ENCODE data around the gene PPM1E. TPM values are rescaled to one million over a fixed set of nuclear protein-coding genes. Genes with fewer than 3 reads are reported as not detected.

The PPM1E gene
- total and polyA plus RNA-seq, 4 experiments from 2014 or later = not detected

GRCh38 chr17:58913971-58914769, 158.5 kb downstream of the PPM1E start:
- POLR2A ChIA-PET (ENCODE audit: partially characterized antibody) = no interaction called here
- no peak overlapping the region for H3K27ac Mint-ChIP-seq
- H3K9me3 ChIP-seq (ENCODE audit: control insufficient read depth in 1 of 2, low read length in 2 of 2) = peaks cover 0 to 9% of the 10 kb centered on the region in 2 donors
- peaks cover 0 to 31% (median 18%) of the 10 kb centered on the region in 8 donors for H3K9me3 Mint-ChIP-seq
- peaks cover 1 to 3% of the 10 kb centered on the region in 2 donors for H3K36me3 Mint-ChIP-seq
- H3K4me1 Mint-ChIP-seq = no peaks in the 10 kb centered on the region
- H3K27me3 Mint-ChIP-seq = peaks cover 10 to 12% of the 10 kb centered on the region in 2 donors
- H3K27me3 ChIP-seq (ENCODE audit: insufficient read depth, low read length) = no peaks in the 10 kb centered on the region
- H3K27ac ChIP-seq (ENCODE audit: low read depth, low read length) = no peak overlapping the region
- intact Hi-C loops (cut with micrococcal nuclease) = no loop called here
- no peak overlapping the region for H3K4me3 Mint-ChIP-seq
- no peak for DNase-seq
- CTCF ChIA-PET (ENCODE audit: partially characterized antibody) = no interaction called here
- H3K36me3 ChIP-seq (ENCODE audit: insufficient read depth, low read length) = no peaks in the 10 kb centered on the region
- no peaks in the 10 kb centered on the region for H3K4me1 ChIP-seq (ENCODE audit: insufficient read depth, low read length)
- H3K4me3 ChIP-seq (ENCODE audit: low read length in 2 of 2) = no peak overlapping the region

GRCh38 chr17:58917228-58917627, 161.6 kb downstream of the PPM1E start:
- H3K36me3 Mint-ChIP-seq = peaks cover 0 to 1% of the 10 kb centered on the region in 2 donors

GRCh38 chr17:58918072-58918471, 162.4 kb downstream of the PPM1E start:
- Mint-ChIP-seq H3K27me3 (peaks cover 2 to 7% of the 10 kb centered on the region in 2 donors), H3K36me3 (no peaks in the 10 kb centered on the region), H3K4me3 (no peak overlapping the region), H3K27ac (no peak overlapping the region), H3K9me3 (peaks cover 0 to 6% (median 1%) of the 10 kb centered on the region in 8 donors), H3K4me1 (peaks cover 0 to 8% (median 4%) of the 10 kb centered on the region in 4 donors)
- H3K27ac ChIP-seq (ENCODE audit: low read depth, low read length) = no peak overlapping the region
- CTCF ChIA-PET (ENCODE audit: partially characterized antibody) = no interaction called here
- H3K27me3 ChIP-seq (ENCODE audit: insufficient read depth, low read length) = no peaks in the 10 kb centered on the region
- POLR2A ChIA-PET (ENCODE audit: partially characterized antibody) = no interaction called here
- no peaks in the 10 kb centered on the region for H3K4me1 ChIP-seq (ENCODE audit: insufficient read depth, low read length)
- H3K4me3 ChIP-seq (ENCODE audit: low read length in 2 of 2) = no peak overlapping the region
- H3K36me3 ChIP-seq (ENCODE audit: insufficient read depth, low read length) = no peaks in the 10 kb centered on the region
- intact Hi-C loops (cut with micrococcal nuclease) = no loop called here
- H3K9me3 ChIP-seq (ENCODE audit: control insufficient read depth in 1 of 2, low read length in 2 of 2) = no peaks in the 10 kb centered on the region
- no peak for DNase-seq

More at GRCh38 chr17:58917228-58917627, 161.6 kb downstream of the PPM1E start:
- H3K4me3 ChIP-seq (ENCODE audit: low read length in 2 of 2) = no peak overlapping the region
- H3K4me1 ChIP-seq (ENCODE audit: insufficient read depth, low read length) = no peaks in the 10 kb centered on the region
- H3K27me3 ChIP-seq (ENCODE audit: insufficient read depth, low read length) = no peaks in the 10 kb centered on the region
- intact Hi-C loops (cut with micrococcal nuclease) = no loop called here
- no peaks in the 10 kb centered on the region for H3K36me3 ChIP-seq (ENCODE audit: insufficient read depth, low read length)
- peaks cover 3 to 7% of the 10 kb centered on the region in 2 donors for H3K27me3 Mint-ChIP-seq
- ChIA-PET POLR2A (ENCODE audit: partially characterized antibody) (no interaction called here), CTCF (ENCODE audit: partially characterized antibody) (no interaction called here)
- H3K27ac Mint-ChIP-seq = no peak overlapping the region
- peaks cover 0 to 8% (median 4%) of the 10 kb centered on the region in 4 donors for H3K4me1 Mint-ChIP-seq
- no peak overlapping the region for H3K27ac ChIP-seq (ENCODE audit: low read depth, low read length)
- no peak overlapping the region for H3K4me3 Mint-ChIP-seq
- DNase-seq = no peak
- peaks cover 0 to 11% (median 7%) of the 10 kb centered on the region in 8 donors for H3K9me3 Mint-ChIP-seq
- H3K9me3 ChIP-seq (ENCODE audit: control insufficient read depth in 1 of 2, low read length in 2 of 2) = peaks cover 0 to 4% of the 10 kb centered on the region in 2 donors

- CTCF ChIA-PET (ENCODE audit: partially characterized antibody) = interaction anchor here (0.7 kb wide), 1 partner anchor 26 kb away, joined by 3 read pairs; no protein-coding TSS in a partner anchor
- Mint-ChIP-seq H3K36me3 (no peaks in the 10 kb centered on the region), H3K27ac (no peak overlapping the region), H3K4me1 (peaks cover 0 to 8% (median 4%) of the 10 kb centered on the region in 4 donors), H3K4me3 (no peak overlapping the region), H3K27me3 (peaks cover 1 to 7% of the 10 kb centered on the region in 2 donors), H3K9me3 (peaks cover 0 to 4% (median 0%) of the 10 kb centered on the region in 8 donors)
- POLR2A ChIA-PET (ENCODE audit: partially characterized antibody) = no interaction called here
- H3K36me3 ChIP-seq (ENCODE audit: insufficient read depth, low read length) = no peaks in the 10 kb centered on the region
- H3K27ac ChIP-seq (ENCODE audit: low read depth, low read length) = no peak overlapping the region
- no peaks in the 10 kb centered on the region for H3K9me3 ChIP-seq (ENCODE audit: control insufficient read depth in 1 of 2, low read length in 2 of 2)
- intact Hi-C loops (cut with micrococcal nuclease) = no loop called here
- no peaks in the 10 kb centered on the region for H3K27me3 ChIP-seq (ENCODE audit: insufficient read depth, low read length)
- no peaks in the 10 kb centered on the region for H3K4me1 ChIP-seq (ENCODE audit: insufficient read depth, low read length)
- H3K4me3 ChIP-seq (ENCODE audit: low read length in 2 of 2) = no peak overlapping the region
- DNase-seq = no peak
Measured at GRCh38 chr17:58918884-58919283, 163.2 kb downstream of the PPM1E start.

GRCh38 chr17:58920773-58921172, 165.1 kb downstream of the PPM1E start:
- Mint-ChIP-seq H3K4me1 (peaks cover 0 to 8% (median 4%) of the 10 kb centered on the region in 4 donors), H3K36me3 (no peaks in the 10 kb centered on the region), H3K4me3 (no peak overlapping the region), H3K9me3 (peaks cover 0 to 4% (median 0%) of the 10 kb centered on the region in 8 donors), H3K27me3 (peaks cover 1 to 7% of the 10 kb centered on the region in 2 donors), H3K27ac (no peak overlapping the region)
- no peaks in the 10 kb centered on the region for H3K27me3 ChIP-seq (ENCODE audit: insufficient read depth, low read length)
- POLR2A ChIA-PET (ENCODE audit: partially characterized antibody) = no interaction called here
- H3K27ac ChIP-seq (ENCODE audit: low read depth, low read length) = no peak overlapping the region
- CTCF ChIA-PET (ENCODE audit: partially characterized antibody) = no interaction called here
- no peak overlapping the region for H3K4me3 ChIP-seq (ENCODE audit: low read length in 2 of 2)
- no peaks in the 10 kb centered on the region for H3K36me3 ChIP-seq (ENCODE audit: insufficient read depth, low read length)
- intact Hi-C loops (cut with micrococcal nuclease) = no loop called here
- H3K9me3 ChIP-seq (ENCODE audit: control insufficient read depth in 1 of 2, low read length in 2 of 2) = no peaks in the 10 kb centered on the region
- DNase-seq = no peak
- no peaks in the 10 kb centered on the region for H3K4me1 ChIP-seq (ENCODE audit: insufficient read depth, low read length)

- Histone ChIP-seq H3K36me3 (ENCODE audit: insufficient read depth, low read length) (no peaks in the 10 kb centered on the region), H3K27me3 (ENCODE audit: insufficient read depth, low read length) (no peaks in the 10 kb centered on the region), H3K9me3 (ENCODE audit: control insufficient read depth in 1 of 2, low read length in 2 of 2) (no peaks in the 10 kb centered on the region), H3K4me3 (ENCODE audit: low read length in 2 of 2) (no peak overlapping the region), H3K4me1 (ENCODE audit: insufficient read depth, low read length) (no peaks in the 10 kb centered on the region), H3K27ac (ENCODE audit: low read depth, low read length) (no peak overlapping the region)
- Mint-ChIP-seq H3K4me3 (no peak overlapping the region), H3K27ac (no peak overlapping the region), H3K36me3 (no peaks in the 10 kb centered on the region), H3K9me3 (no peaks in the 10 kb centered on the region), H3K27me3 (peaks cover 8 to 9% of the 10 kb centered on the region in 2 donors), H3K4me1 (no peaks in the 10 kb centered on the region)
- intact Hi-C loops (cut with micrococcal nuclease) = no loop called here
- POLR2A ChIA-PET (ENCODE audit: partially characterized antibody) = no interaction called here
- CTCF ChIA-PET (ENCODE audit: partially characterized antibody) = no interaction called here
- no peak for DNase-seq
Measured at GRCh38 chr17:58932956-58933355, 177.3 kb downstream of the PPM1E start.

GRCh38 chr17:58936295-58936694, 180.6 kb downstream of the PPM1E start:
- no peak overlapping the region for H3K27ac Mint-ChIP-seq
- CTCF ChIA-PET (ENCODE audit: partially characterized antibody) = no interaction called here

More at GRCh38 chr17:58936295-58936694, 180.6 kb downstream of the PPM1E start:
- H3K27me3 Mint-ChIP-seq = peaks cover 3% of the 10 kb centered on the region in 2 donors
- H3K36me3 Mint-ChIP-seq = no peaks in the 10 kb centered on the region
- Histone ChIP-seq H3K4me1 (ENCODE audit: insufficient read depth, low read length) (no peaks in the 10 kb centered on the region), H3K27me3 (ENCODE audit: insufficient read depth, low read length) (no peaks in the 10 kb centered on the region), H3K27ac (ENCODE audit: low read depth, low read length) (no peak overlapping the region), H3K36me3 (ENCODE audit: insufficient read depth, low read length) (no peaks in the 10 kb centered on the region), H3K9me3 (ENCODE audit: control insufficient read depth in 1 of 2, low read length in 2 of 2) (no peaks in the 10 kb centered on the region), H3K4me3 (ENCODE audit: low read length in 2 of 2) (no peak overlapping the region)
- no peaks in the 10 kb centered on the region for H3K9me3 Mint-ChIP-seq
- H3K4me3 Mint-ChIP-seq = no peak overlapping the region
- intact Hi-C loops (cut with micrococcal nuclease) = no loop called here
- no peaks in the 10 kb centered on the region for H3K4me1 Mint-ChIP-seq
- POLR2A ChIA-PET (ENCODE audit: partially characterized antibody) = no interaction called here
- DNase-seq = no peak

Measured in CD4-positive, alpha-beta memory T cell (primary cell).